Neuronal stem cell (in vitro differentiated cells): ENCODE results near the gene KDM4B.

Experiments used
- DNase-seq: peaks from one replicate; pipeline ENCODE4 v3.0.0-alpha.2; 2013; ENCODE audit warnings: low spot score
- H2AFZ ChIP-seq: one replicate; pipeline ENCODE4 v1.6.1; 2013; ENCODE audit warnings: mild to moderate bottlenecking, low read length, inconsistent platforms
- H2AK5ac ChIP-seq: 2 replicates; pipeline ENCODE4 v1.6.1; 2013; ENCODE audit warnings: low read depth, mild to moderate bottlenecking, inconsistent platforms, low read length, moderate library complexity, mixed read lengths
- H2BK120ac ChIP-seq: 2 replicates; pipeline ENCODE4 v1.6.1; 2013; ENCODE audit warnings: low read depth, mild to moderate bottlenecking, inconsistent platforms, low read length, moderate library complexity, mixed read lengths
- H2BK12ac ChIP-seq: one replicate; pipeline ENCODE4 v1.6.1; 2013; ENCODE audit warnings: low read length, inconsistent platforms
- H2BK15ac ChIP-seq: 2 replicates; pipeline ENCODE4 v1.6.1; 2013; ENCODE audit warnings: mild to moderate bottlenecking, low read length, inconsistent platforms, mixed read lengths
- H2BK5ac ChIP-seq: one replicate; pipeline ENCODE4 v1.6.1; 2013; ENCODE audit warnings: inconsistent platforms, mild to moderate bottlenecking, low read length, moderate library complexity
- H3K14ac ChIP-seq: one replicate; pipeline ENCODE4 v1.6.1; 2013; ENCODE audit warnings: low read length, inconsistent platforms
- H3K18ac ChIP-seq: 2 replicates; pipeline ENCODE4 v1.6.1; 2013; ENCODE audit warnings: low read length, inconsistent platforms
- H3K23ac ChIP-seq: 2 replicates; pipeline ENCODE4 v1.6.1; 2013; ENCODE audit warnings: low read depth, mild to moderate bottlenecking, mixed read lengths, low read length, inconsistent platforms; ENCODE audit not compliant: poor library complexity
- H3K27ac ChIP-seq: replicated peaks from 3 replicates; pipeline ENCODE4 v1.5.1; 2013; ENCODE audit warnings: low read length, inconsistent platforms
- H3K27me3 ChIP-seq, 3 experiments: 2 replicates each; pipeline ENCODE4 v1.6.1; 2013; ENCODE audit warnings: low read length in 3 of 3, mild to moderate bottlenecking in 2 of 3, inconsistent platforms in 1 of 3, low read depth in 1 of 3, mixed read lengths in 1 of 3, moderate library complexity in 1 of 3; ENCODE audit not compliant: control insufficient read depth in 3 of 3, insufficient read depth in 3 of 3
- H3K36me3 ChIP-seq, 2 donors: replicated peaks in 1 of 2; 2 replicates each; pipeline ENCODE4 v1.6.1; 2013; ENCODE audit warnings: low read length in 2 of 2; ENCODE audit not compliant: control insufficient read depth in 2 of 2, insufficient read depth in 2 of 2
- H3K4ac ChIP-seq: 2 replicates; pipeline ENCODE4 v1.6.1; 2013; ENCODE audit warnings: inconsistent platforms, mild to moderate bottlenecking, low read length, moderate library complexity
- H3K4me1 ChIP-seq, 2 donors: 1 replicate in 1 of 2; 2 replicates in 1 of 2; pipeline ENCODE4 v1.6.1; 2013; ENCODE audit warnings: low read length in 2 of 2, low read depth in 1 of 2; ENCODE audit not compliant: control insufficient read depth in 2 of 2, insufficient read depth in 1 of 2
- H3K4me2 ChIP-seq: one replicate; pipeline ENCODE4 v1.6.1; 2013; ENCODE audit warnings: mild to moderate bottlenecking, low read length, inconsistent platforms; ENCODE audit not compliant: insufficient read depth, poor library complexity, severe bottlenecking
- H3K4me3 ChIP-seq, 2 donors: 2 replicates each; pipeline ENCODE4 v1.5.1; 2013; ENCODE audit warnings: low read length in 2 of 2, mild to moderate bottlenecking in 2 of 2, inconsistent platforms in 1 of 2, moderate library complexity in 1 of 2
- H3K79me1 ChIP-seq: one replicate; pipeline ENCODE4 v1.6.1; 2013; ENCODE audit warnings: low read depth, mild to moderate bottlenecking, inconsistent platforms, low read length, moderate library complexity
- H3K9ac ChIP-seq: one replicate; pipeline ENCODE4 v1.6.1; 2013; ENCODE audit warnings: mild to moderate bottlenecking, low read depth, low read length, inconsistent platforms; ENCODE audit not compliant: poor library complexity
- H3K9me3 ChIP-seq, 2 donors: replicated peaks in 1 of 2; 2 replicates each; pipeline versions ENCODE3 to v1.6.1; 2013; ENCODE audit warnings: low read length in 2 of 2, mild to moderate bottlenecking in 2 of 2, inconsistent platforms in 1 of 2, low read depth in 1 of 2, mixed read lengths in 1 of 2, moderate library complexity in 1 of 2; ENCODE audit not compliant: control insufficient read depth in 2 of 2, insufficient read depth in 1 of 2
- H4K8ac ChIP-seq: one replicate; pipeline ENCODE4 v1.6.1; 2013; ENCODE audit warnings: low read depth, mild to moderate bottlenecking, inconsistent platforms, low read length, moderate library complexity
- H4K91ac ChIP-seq: one replicate; pipeline ENCODE4 v1.6.1; 2013; ENCODE audit warnings: low read length, low read depth, mild to moderate bottlenecking, inconsistent platforms; ENCODE audit not compliant: poor library complexity
- WGBS, 2 donors: extraction: QIAGEN DNeasy Blood & Tissue Kit; methylation state at CpG; one replicate each; pipeline ENCODE4 v1.1.7; 2013; ENCODE audit warnings: missing lambda C conversion rate in 2 of 2, mixed read lengths in 1 of 2; ENCODE audit not compliant: insufficient read length in 2 of 2, insufficient replicate concordance in 1 of 2; ENCODE audit errors: extremely low coverage in 2 of 2; 5-methylcytosine and 5-hydroxymethylcytosine counted together

Gene KDM4B

DNA sequence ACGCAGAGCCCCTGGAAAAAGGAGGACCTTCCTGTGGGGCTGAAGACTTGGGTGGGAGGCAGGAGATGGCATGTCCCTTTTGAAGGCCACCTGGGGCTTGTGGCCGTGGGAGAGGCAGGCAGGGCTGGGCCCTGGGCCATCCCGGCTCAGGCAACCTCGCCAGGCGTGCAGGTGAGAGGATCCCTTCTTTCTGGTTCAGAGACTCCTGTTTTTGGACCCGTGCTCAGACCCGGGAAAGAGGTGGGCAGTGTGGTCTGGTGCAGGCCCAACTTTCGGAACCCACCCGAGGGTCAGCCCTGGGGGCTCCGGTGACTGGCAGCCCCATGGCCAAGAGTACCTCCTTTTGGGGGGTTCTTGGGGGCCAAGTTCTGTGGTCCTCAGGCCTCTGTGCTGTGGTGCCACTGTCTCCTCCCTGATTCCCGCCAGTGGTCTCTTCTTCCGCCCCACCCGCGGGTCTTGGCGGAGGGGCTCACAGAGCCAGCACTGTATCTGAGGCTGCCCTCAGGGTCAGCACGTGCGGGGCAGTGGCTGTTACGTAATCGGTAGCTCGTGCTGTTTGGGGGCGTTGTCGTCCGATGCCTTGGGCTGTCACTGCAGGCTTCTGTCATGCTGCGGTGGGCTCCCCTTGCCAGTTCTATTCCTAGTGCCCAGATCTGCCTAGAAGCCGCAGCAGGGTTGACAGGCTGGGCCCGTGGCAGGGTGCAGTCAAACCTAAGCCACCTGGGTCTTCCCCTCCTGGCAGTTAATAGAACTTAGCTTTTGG, 42.7 kb downstream of the KDM4B start:
- peak overlapping the region; percentile 42 for H2BK12ac ChIP-seq
- H3K23ac ChIP-seq, result no peak overlapping the region
- H2AK5ac ChIP-seq, result peak overlapping the region; percentile 14
- H3K4me1 ChIP-seq, result no peaks in the 10 kb centered on the region
- H4K8ac ChIP-seq, result no peak overlapping the region
- H3K18ac ChIP-seq, result peak overlapping the region; percentile 53
- H3K4me3 ChIP-seq, result no peak overlapping the region
- DNase-seq, result no peak
- H3K4me2 ChIP-seq, result no peak overlapping the region
- peaks cover 22% of the 10 kb centered on the region for H3K79me1 ChIP-seq
- H3K4ac ChIP-seq, result no peak overlapping the region
- H3K36me3 ChIP-seq, result peaks cover 6 to 11% of the 10 kb centered on the region in 2 donors
- H4K91ac ChIP-seq, result no peak overlapping the region
- H3K14ac ChIP-seq, result peak overlapping the region; percentile 64
- no CpG with 5 or more reads among the region's 26 CpGs for WGBS, 2 donors
- H3K27me3 ChIP-seq, result no peaks in the 10 kb centered on the region
- peak overlapping the region; percentile 55 for H3K9ac ChIP-seq
- H2BK15ac ChIP-seq, result no peak overlapping the region
- H3K27ac ChIP-seq, result no peak overlapping the region
- H3K9me3 ChIP-seq, result peaks cover 0 to 8% of the 10 kb centered on the region in 2 donors
- H2BK5ac ChIP-seq, result no peak overlapping the region
- H2AFZ ChIP-seq, result no peak overlapping the region
- no peak overlapping the region for H2BK120ac ChIP-seq

DNA sequence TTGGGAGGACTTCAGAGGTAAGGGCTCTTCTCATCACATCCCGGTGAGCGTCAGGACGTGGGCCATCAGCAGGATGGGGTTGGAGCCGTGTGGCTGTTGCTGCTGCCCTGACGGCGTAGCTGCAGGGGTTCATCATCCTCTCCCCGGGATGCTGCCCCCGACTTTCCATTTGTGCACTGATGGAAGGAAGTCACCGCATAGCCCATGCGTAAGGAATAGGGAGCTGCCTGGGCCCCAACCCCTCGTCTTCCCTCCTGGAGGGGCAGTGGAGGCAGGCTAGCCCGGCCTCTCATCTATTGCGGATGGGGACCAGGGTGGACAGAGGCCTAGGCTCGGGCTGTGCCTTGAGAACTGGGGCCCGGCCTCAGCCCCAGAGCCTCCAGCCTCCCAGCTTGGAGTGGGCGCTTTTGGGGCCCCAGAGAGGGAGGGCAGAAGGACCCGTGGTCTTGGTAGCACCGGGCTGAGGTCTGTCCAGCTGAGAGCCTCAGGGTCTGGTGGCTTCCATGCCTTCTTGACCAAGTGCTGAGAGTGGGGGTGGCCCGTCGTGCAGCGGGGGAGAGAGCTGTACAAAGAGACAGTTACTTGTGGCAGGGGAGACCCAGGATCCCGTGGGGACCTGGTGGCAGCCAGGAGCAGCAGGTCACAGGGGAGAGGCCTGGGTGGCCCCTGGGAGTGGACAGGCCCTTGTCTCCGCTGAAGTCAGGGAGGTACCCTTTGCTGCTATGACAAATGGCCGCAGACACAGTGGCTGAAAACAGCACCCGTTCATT, 44.0 kb downstream of the KDM4B start:
- H3K4me1 ChIP-seq, result no peaks in the 10 kb centered on the region
- peaks cover 0 to 5% of the 10 kb centered on the region in 2 donors for H3K9me3 ChIP-seq
- peak overlapping the region; percentile 15 for H3K9ac ChIP-seq
- no peak overlapping the region for H4K91ac ChIP-seq
- no CpG with 5 or more reads among the region's 25 CpGs for WGBS, 2 donors
- no peak overlapping the region for H3K4me2 ChIP-seq
- H3K18ac ChIP-seq, result peak overlapping the region; percentile 85
- peak overlapping the region; percentile 8 for H3K23ac ChIP-seq
- H2BK12ac ChIP-seq, result no peak overlapping the region
- no peak overlapping the region for H3K4ac ChIP-seq
- DNase-seq, result no peak
- no peaks in the 10 kb centered on the region for H3K27me3 ChIP-seq
- peak overlapping the region; percentile 10 for H3K14ac ChIP-seq
- no peak overlapping the region for H2AFZ ChIP-seq
- H3K27ac ChIP-seq, result no peak overlapping the region
- H4K8ac ChIP-seq, result no peak overlapping the region
- H2BK120ac ChIP-seq, result no peak overlapping the region
- no peak overlapping the region for H2BK15ac ChIP-seq
- H3K79me1 ChIP-seq, result peaks cover 22% of the 10 kb centered on the region
- no peak overlapping the region for H2AK5ac ChIP-seq
- H3K36me3 ChIP-seq, result peaks cover 6 to 20% of the 10 kb centered on the region in 2 donors
- no peak overlapping the region for H2BK5ac ChIP-seq
- peak overlapping the region in 1 of 2 donors; percentile 41 for H3K4me3 ChIP-seq

DNA sequence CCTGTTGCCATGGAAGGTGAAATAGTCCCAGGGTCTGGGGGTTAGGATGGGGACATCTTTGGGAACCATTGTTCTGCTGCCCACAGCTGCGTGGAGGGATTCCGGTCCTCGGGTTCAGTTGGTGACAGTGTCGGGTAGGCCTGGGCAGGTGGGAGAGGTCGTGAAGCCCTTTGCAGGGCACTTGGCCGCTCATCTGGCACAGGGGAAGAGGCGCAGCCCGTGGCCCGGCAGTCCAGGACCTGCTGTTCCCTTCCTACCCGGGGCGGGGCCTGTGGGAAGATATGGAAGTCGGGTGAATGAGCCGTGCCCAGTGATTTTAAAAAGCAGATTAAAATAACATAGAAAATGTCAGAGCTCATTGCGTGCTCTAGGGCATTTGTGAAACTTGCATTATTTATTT, 44.8 kb downstream of the KDM4B start:
- Histone ChIP-seq H3K79me1 (peaks cover 25% of the 10 kb centered on the region), H3K4me3 (no peak overlapping the region), H2BK5ac (no peak overlapping the region), H3K27ac (no peak overlapping the region), H3K36me3 (peaks cover 12 to 28% of the 10 kb centered on the region in 2 donors), H2BK12ac (no peak overlapping the region), H2AK5ac (no peak overlapping the region), H3K23ac (no peak overlapping the region), H3K4ac (no peak overlapping the region), H3K9ac (no peak overlapping the region), H4K91ac (no peak overlapping the region), H3K4me2 (no peak overlapping the region), H2BK15ac (no peak overlapping the region), H3K14ac (peak overlapping the region; percentile 17), H3K18ac (no peak overlapping the region), H3K4me1 (no peaks in the 10 kb centered on the region), H2BK120ac (no peak overlapping the region), H3K27me3 (no peaks in the 10 kb centered on the region), H4K8ac (no peak overlapping the region), H2AFZ (no peak overlapping the region), H3K9me3 (peaks cover under 1 to 3% of the 10 kb centered on the region in 2 donors)
- WGBS, 2 donors, result no CpG with 5 or more reads among the region's 14 CpGs
- no peak for DNase-seq

DNA sequence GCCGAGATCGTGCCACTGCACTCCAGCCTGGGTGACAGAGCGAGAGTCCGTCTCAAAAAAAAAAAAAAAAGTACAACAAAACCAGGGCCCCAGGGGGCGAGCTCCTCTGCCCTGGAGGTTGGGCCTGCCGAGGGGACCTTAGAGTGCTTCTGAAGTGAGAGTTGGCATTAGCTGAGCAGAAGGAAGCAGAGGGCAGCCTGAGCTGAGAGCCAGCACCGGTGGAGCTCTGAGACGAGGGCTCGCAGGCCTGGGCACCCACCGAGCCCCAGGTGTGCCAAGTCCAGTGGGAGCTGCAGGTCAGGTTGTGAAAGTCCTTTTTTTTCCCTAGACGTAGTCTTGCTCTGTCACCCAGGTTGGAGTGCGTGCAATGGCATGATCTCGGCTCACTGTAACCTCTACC, 46.0 kb downstream of the KDM4B start:
- Histone ChIP-seq H2BK5ac (no peak overlapping the region), H3K9me3 (peaks cover 3 to 7% of the 10 kb centered on the region in 2 donors), H3K4ac (no peak overlapping the region), H2BK120ac (no peak overlapping the region), H2BK15ac (no peak overlapping the region), H3K4me1 (no peaks in the 10 kb centered on the region), H3K4me2 (no peak overlapping the region), H3K36me3 (peaks cover 20 to 33% of the 10 kb centered on the region in 2 donors), H4K91ac (no peak overlapping the region), H3K4me3 (no peak overlapping the region), H2AFZ (no peak overlapping the region), H3K18ac (no peak overlapping the region), H3K14ac (no peak overlapping the region), H2AK5ac (no peak overlapping the region), H3K79me1 (peaks cover 36% of the 10 kb centered on the region), H3K27ac (no peak overlapping the region), H3K27me3 (no peaks in the 10 kb centered on the region), H3K9ac (no peak overlapping the region), H3K23ac (no peak overlapping the region), H2BK12ac (no peak overlapping the region), H4K8ac (no peak overlapping the region)
- no peak for DNase-seq
- no CpG with 5 or more reads among the region's 13 CpGs for WGBS, 2 donors
